HG03045 (cell line): ENCODE measurements around the gene KLF13.

Source experiments
- ATAC-seq: cut with Tn5 transposase; IDR thresholded peaks from one replicate; pipeline ENCODE4 v1.9.1; 2021; ENCODE audit warnings: mild to moderate bottlenecking, moderate library complexity; ENCODE audit not compliant: unreplicated experiment

The KLF13 gene

DNA sequence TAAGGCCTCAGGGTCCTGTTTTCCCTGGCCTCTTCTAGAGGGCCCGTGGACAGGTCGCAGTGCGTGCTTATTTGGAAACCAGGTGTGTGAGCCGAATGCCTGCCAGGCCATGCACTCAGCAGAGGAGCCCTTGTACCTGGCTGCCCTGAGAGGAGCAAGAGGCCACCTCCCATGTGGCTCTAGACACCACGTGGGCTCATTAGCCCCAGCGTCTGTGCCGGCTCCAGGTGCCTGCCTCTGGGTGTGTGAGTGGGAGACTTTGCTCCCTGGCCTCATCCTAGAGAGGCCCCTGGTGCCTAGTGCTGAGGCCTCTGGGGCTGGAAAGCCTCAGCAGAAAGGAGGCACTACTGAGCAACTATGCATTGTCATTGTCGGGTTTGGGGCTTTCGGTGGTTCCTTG lies 50.4 kb downstream of the KLF13 start:
- ATAC-seq: no peak

- no peak for ATAC-seq
Observed at GRCh38 chr15:31378363-31378903, 51.8 kb downstream of the KLF13 start.

DNA sequence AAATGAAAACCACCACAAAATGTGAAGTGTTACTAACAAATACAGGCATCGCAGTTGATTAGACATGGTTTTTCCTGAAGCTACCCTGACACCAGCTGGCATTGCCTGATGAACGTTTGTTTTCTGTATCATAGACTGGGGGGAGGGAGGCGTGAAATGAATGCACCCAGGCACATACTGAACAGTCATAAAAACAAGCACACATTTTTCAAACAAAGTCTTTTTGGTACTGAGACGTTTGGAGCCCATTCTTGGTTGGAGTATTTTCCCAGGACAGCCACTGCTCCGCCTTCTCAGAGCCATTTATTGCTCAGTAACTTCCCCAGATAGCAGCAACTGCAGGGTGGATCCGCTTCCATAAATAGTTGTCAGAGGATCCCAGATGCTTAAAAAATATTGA lies 52.4 kb downstream of the KLF13 start:
- ATAC-seq: no peak

- no peak for ATAC-seq
Observed at GRCh38 chr15:31379577-31379976, 52.9 kb downstream of the KLF13 start.

GRCh38 chr15:31381801-31382712 lies 55.4 kb downstream of the KLF13 start:
- no peak for ATAC-seq

DNA sequence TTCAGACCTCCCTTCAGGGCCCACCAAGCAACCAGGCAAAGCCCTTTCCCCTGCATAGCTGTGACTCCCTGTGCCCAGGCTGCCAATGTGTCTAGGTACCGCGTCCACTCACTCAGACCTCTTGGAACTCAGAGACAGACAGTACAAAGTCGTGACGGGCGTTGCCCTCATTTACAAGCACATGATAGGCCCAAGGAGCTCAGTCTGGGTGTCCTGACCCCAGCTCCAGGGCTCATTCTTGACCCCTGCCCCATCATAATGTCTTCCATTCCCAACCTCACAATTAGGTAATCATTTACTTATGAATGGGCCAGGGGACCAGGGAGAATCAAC lies 56.0 kb downstream of the KLF13 start:
- no peak for ATAC-seq

DNA sequence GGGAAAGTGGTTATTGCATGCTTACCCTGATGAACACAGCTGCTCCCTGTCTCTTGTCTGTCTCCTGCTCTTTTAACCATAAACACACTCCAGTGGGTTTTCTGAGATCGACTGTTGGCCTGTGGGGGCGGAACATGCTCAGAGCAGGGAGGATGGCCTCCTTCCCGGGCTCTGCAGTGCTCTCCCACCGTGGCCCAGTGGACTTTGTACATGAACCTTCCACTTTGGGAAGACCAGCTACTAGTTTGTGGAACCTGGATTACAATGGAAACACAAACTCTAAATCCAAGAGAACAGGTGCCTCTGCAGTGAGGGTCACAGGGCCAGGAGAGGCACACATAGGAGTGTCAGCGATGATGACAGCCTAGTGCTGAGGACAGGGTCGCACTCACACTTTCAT lies 56.5 kb downstream of the KLF13 start:
- no peak for ATAC-seq

- no peak for ATAC-seq
Observed at GRCh38 chr15:31384568-31384967, 57.9 kb downstream of the KLF13 start.

- ATAC-seq: no peak
Observed at GRCh38 chr15:31385736-31386135, 59.1 kb downstream of the KLF13 start.

GRCh38 chr15:31387092-31387478 lies 60.5 kb downstream of the KLF13 start:
- no peak for ATAC-seq

- ATAC-seq: no peak
Observed at GRCh38 chr15:31387479-31388118, 61.0 kb downstream of the KLF13 start.

GRCh38 chr15:31389576-31389975 lies 62.9 kb downstream of the KLF13 start:
- ATAC-seq: no peak

DNA sequence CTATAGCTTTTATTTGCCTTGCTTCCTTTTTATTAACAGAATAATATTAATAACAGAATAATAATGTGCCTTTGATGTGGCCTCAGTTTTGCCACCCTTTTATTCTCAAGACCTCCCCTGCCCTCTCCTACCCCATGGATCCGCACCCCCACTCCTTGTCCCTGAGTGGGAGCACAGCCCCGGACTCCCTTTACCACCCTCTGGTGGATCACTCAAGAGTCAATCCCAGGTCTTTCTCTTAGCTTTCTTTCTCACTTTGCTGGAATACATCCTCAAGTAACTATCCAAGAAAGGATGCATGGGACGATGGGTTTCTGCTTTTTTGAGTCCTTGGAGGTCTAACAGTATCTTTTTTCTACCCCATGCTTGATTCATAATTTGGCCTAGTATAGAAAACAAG lies 63.4 kb downstream of the KLF13 start:
- ATAC-seq: no peak

- ATAC-seq: no peak
Observed at GRCh38 chr15:31390777-31391486, 64.3 kb downstream of the KLF13 start.

- ATAC-seq: peak; percentile 92
Observed at GRCh38 chr15:31391687-31392671, 65.3 kb downstream of the KLF13 start.

DNA sequence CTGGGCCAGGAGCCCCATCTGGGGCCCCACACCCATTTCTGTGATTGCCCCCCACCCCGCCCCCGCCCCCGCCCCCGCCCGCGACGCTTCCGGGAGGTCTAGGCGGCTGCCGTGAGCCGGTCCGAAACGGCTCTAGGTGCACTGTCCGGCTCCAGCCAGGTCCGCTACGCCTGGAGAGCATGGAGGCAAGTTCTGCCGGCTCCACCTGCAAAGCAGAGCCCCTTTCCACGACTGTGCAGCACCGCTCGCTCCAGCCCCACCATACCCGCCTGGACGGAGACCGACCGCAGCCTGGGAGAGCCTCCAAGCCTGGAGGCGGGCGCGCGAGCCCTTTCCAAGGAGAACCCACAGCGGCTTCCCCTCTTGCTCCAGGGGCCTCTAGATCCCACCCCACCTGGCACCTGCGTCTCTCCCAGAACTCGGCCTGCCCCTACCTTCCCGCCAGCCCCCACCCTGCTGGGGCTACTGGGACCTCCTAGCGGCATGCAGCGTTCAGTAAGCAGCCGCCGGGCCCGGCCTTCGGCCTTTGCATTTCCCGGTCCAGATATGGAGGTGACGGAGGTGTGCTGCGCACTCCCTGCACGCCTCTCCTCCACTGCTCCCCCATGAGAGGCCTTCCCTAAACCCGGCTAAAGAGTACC lies 66.2 kb downstream of the KLF13 start:
- no peak for ATAC-seq

GRCh38 chr15:31393444-31394091 lies 66.9 kb downstream of the KLF13 start:
- ATAC-seq: no peak

GRCh38 chr15:31396881-31397560 lies 70.4 kb downstream of the KLF13 start:
- ATAC-seq: no peak
